Mucosa of stomach (tissue), 1 donor: ENCODE data around the gene KRT33A.
"Not testable (repeated sequence)": the region's sequence is repeated elsewhere in the genome, so short reads cannot be mapped to it uniquely, and the experiment has no call there.

Experiments used
- H3K27me3 ChIP-seq: one replicate; pipeline ENCODE4 v1.7.0; 2013; ENCODE audit warnings: mild to moderate bottlenecking, low read length; ENCODE audit not compliant: control insufficient read depth, insufficient read depth
- H3K36me3 ChIP-seq: one replicate; pipeline ENCODE4 v1.7.0; 2013; ENCODE audit warnings: low read length; ENCODE audit not compliant: control insufficient read depth, insufficient read depth
- H3K4me1 ChIP-seq: one replicate; pipeline ENCODE4 v1.7.0; 2013; ENCODE audit warnings: mild to moderate bottlenecking, low read length; ENCODE audit not compliant: control insufficient read depth, insufficient read depth
- H3K4me3 ChIP-seq: one replicate; pipeline ENCODE4 v1.7.0; 2013; ENCODE audit warnings: low read length
- H3K9ac ChIP-seq: one replicate; pipeline ENCODE4 v1.7.0; 2013; ENCODE audit warnings: mild to moderate bottlenecking, low read length, moderate library complexity
- H3K9me3 ChIP-seq: one replicate; pipeline ENCODE4 v1.7.0; 2013; ENCODE audit warnings: mild to moderate bottlenecking, low read length, moderate library complexity; ENCODE audit not compliant: control insufficient read depth
- donor health status: Pancreatic carcinoma.

KRT33A gene

GRCh38 chr17:41350381-41350878 lies at the start of gene KRT33A:
KRT33A (minus strand) TSS chr17:41350828; CDS start chr17:41350767, 61 bp downstream.
- not testable (repeated sequence) for H3K27me3 ChIP-seq, H3K9ac ChIP-seq, H3K36me3 ChIP-seq, H3K4me1 ChIP-seq, H3K4me3 ChIP-seq, H3K9me3 ChIP-seq

GRCh38 chr17:41396996-41397660 lies 46.5 kb upstream of the KRT33A start, which contains the start of gene KRT31:
KRT31 (minus strand) TSS chr17:41397608; CDS start chr17:41397539, 69 bp downstream.
- Histone ChIP-seq H3K27me3 (no peaks in the 10 kb centered on the region), H3K36me3 (no peaks in the 10 kb centered on the region), H3K9ac (no peak within 1 kb of the TSS), H3K9me3 (no peaks in the 10 kb centered on the region), H3K4me3 (no peak within 1 kb of the TSS), H3K4me1 (no peaks in the 10 kb centered on the region)

- Histone ChIP-seq H3K4me3 (no peak overlapping the region), H3K9me3 (no peaks in the 10 kb centered on the region), H3K9ac (no peak overlapping the region), H3K4me1 (no peaks in the 10 kb centered on the region), H3K36me3 (no peaks in the 10 kb centered on the region), H3K27me3 (no peaks in the 10 kb centered on the region)
Observed at GRCh38 chr17:41396340-41396739, 45.7 kb upstream of the KRT33A start.

GRCh38 chr17:41395611-41396010 lies 45.0 kb upstream of the KRT33A start:
- H3K4me1 ChIP-seq: no peaks in the 10 kb centered on the region
- H3K4me3 ChIP-seq: no peak overlapping the region
- no peaks in the 10 kb centered on the region for H3K36me3 ChIP-seq
- H3K9me3 ChIP-seq: no peaks in the 10 kb centered on the region
- H3K27me3 ChIP-seq: no peaks in the 10 kb centered on the region
- no peak overlapping the region for H3K9ac ChIP-seq

GRCh38 chr17:41395044-41395443 lies 44.4 kb upstream of the KRT33A start:
- not testable (repeated sequence) for H3K4me3 ChIP-seq, H3K27me3 ChIP-seq, H3K36me3 ChIP-seq, H3K9ac ChIP-seq, H3K4me1 ChIP-seq, H3K9me3 ChIP-seq

GRCh38 chr17:41394254-41394996 lies 43.8 kb upstream of the KRT33A start:
- no peak overlapping the region for H3K9ac ChIP-seq
- no peak overlapping the region for H3K4me3 ChIP-seq
- H3K27me3 ChIP-seq: no peaks in the 10 kb centered on the region
- H3K4me1 ChIP-seq: no peaks in the 10 kb centered on the region
- H3K36me3 ChIP-seq: no peaks in the 10 kb centered on the region
- no peaks in the 10 kb centered on the region for H3K9me3 ChIP-seq

- Histone ChIP-seq H3K27me3 (no peaks in the 10 kb centered on the region), H3K9me3 (no peaks in the 10 kb centered on the region), H3K9ac (no peak overlapping the region), H3K4me1 (no peaks in the 10 kb centered on the region), H3K4me3 (no peak overlapping the region), H3K36me3 (no peaks in the 10 kb centered on the region)
Observed at GRCh38 chr17:41393826-41394225, 43.2 kb upstream of the KRT33A start.

- no peaks in the 10 kb centered on the region for H3K9me3 ChIP-seq
- no peaks in the 10 kb centered on the region for H3K27me3 ChIP-seq
- H3K9ac ChIP-seq: no peak overlapping the region
- H3K4me3 ChIP-seq: no peak overlapping the region
- H3K4me1 ChIP-seq: no peaks in the 10 kb centered on the region
- H3K36me3 ChIP-seq: no peaks in the 10 kb centered on the region
Observed at GRCh38 chr17:41393294-41393693, 42.7 kb upstream of the KRT33A start.

- Histone ChIP-seq H3K4me3 (no peak overlapping the region), H3K4me1 (no peaks in the 10 kb centered on the region), H3K27me3 (no peaks in the 10 kb centered on the region), H3K36me3 (no peaks in the 10 kb centered on the region), H3K9ac (no peak overlapping the region), H3K9me3 (no peaks in the 10 kb centered on the region)
Observed at GRCh38 chr17:41392278-41392677, 41.6 kb upstream of the KRT33A start.

- H3K9ac ChIP-seq: no peak overlapping the region
- H3K9me3 ChIP-seq: no peaks in the 10 kb centered on the region
- no peaks in the 10 kb centered on the region for H3K36me3 ChIP-seq
- H3K4me3 ChIP-seq: no peak overlapping the region
- H3K4me1 ChIP-seq: no peaks in the 10 kb centered on the region
- H3K27me3 ChIP-seq: no peaks in the 10 kb centered on the region
Observed at GRCh38 chr17:41391535-41391934, 40.9 kb upstream of the KRT33A start.

- no peak overlapping the region for H3K4me3 ChIP-seq
- H3K9me3 ChIP-seq: no peaks in the 10 kb centered on the region
- no peaks in the 10 kb centered on the region for H3K4me1 ChIP-seq
- H3K9ac ChIP-seq: no peak overlapping the region
- no peaks in the 10 kb centered on the region for H3K36me3 ChIP-seq
- no peaks in the 10 kb centered on the region for H3K27me3 ChIP-seq
Observed at GRCh38 chr17:41390411-41390938, 39.8 kb upstream of the KRT33A start.

GRCh38 chr17:41387670-41388069 lies 37.0 kb upstream of the KRT33A start:
- Histone ChIP-seq H3K36me3 (no peaks in the 10 kb centered on the region), H3K4me1 (no peaks in the 10 kb centered on the region), H3K9ac (no peak overlapping the region), H3K4me3 (no peak overlapping the region), H3K9me3 (no peaks in the 10 kb centered on the region), H3K27me3 (no peaks in the 10 kb centered on the region)
